Motor neuron (in vitro differentiated cells): ENCODE measurements around the gene MED9. TPM values are rescaled to one million over a fixed set of nuclear protein-coding genes. Genes with fewer than 3 reads are reported as not detected.

Experiments
- ATAC-seq, 8 experiments: fragments of 200-7000 bp; cut with Tn5 transposase; replicated peaks in 6 of 8; 2 replicates each; pipeline ENCODE4 v1.8.0; 2021; ENCODE audit warnings: mild to moderate bottlenecking in 8 of 8, moderate library complexity in 8 of 8
- H3K27ac ChIP-seq, 2 donors: fragments of 250-450 bp; sonication (Bioruptor Pico); 2 replicates each; pipeline ENCODE4 v1.9.0; 2021; ENCODE audit warnings: antibody characterized with exemption in 2 of 2, mild to moderate bottlenecking in 2 of 2, moderate library complexity in 1 of 2
- H3K4me1 ChIP-seq, 2 donors: fragments of 250-450 bp; sonication (Bioruptor Pico); replicated peaks in 1 of 2; 2 replicates each; pipeline ENCODE4 v1.6.1; 2021; ENCODE audit warnings: antibody characterized with exemption in 2 of 2, mild to moderate bottlenecking in 2 of 2, moderate library complexity in 1 of 2
- H3K4me3 ChIP-seq, 5 donors: fragments of 250-450 bp; sonication (Bioruptor Pico); 2 replicates each; pipeline ENCODE4 v1.9.0; 2021; ENCODE audit warnings: antibody characterized with exemption in 5 of 5, mild to moderate bottlenecking in 5 of 5, moderate library complexity in 4 of 5
- WGBS, 10 experiments: fragments of 450-650 bp; shearing (Covaris generic); methylation state at CpG; one replicate each; pipeline ENCODE4 v1.0.0; 2022; 5-methylcytosine and 5-hydroxymethylcytosine counted together
- in situ Hi-C, 9 experiments: fragments of 400-800 bp; cut with MboI; loops; one replicate each; pipeline ENCODE4 v1.15.0; 2021; ENCODE audit warnings: low sequenced_read_pairs in 9 of 9, low pct_unique_long_range_greater_than_20kb in 2 of 9; ENCODE audit not compliant: unreplicated experiment in 9 of 9
- total RNA-seq, 8 experiments: library from RNA; unstranded; fragments of 300-600 nt; gene quantifications; 2 replicates each; pipeline versions ENCODE4 v1.2.3 to v1.2.4, GENCODE V29; 2022

The MED9 gene
- total RNA-seq, 8 experiments from 2014 or later, result 6.5 to 23.0 (median 17.1) TPM

- WGBS, 10 experiments, result 67% methylated on average over 3 of the region's 5 CpGs; no CpG with 5 or more reads in 9 of the 10 experiments
- no peak for ATAC-seq
- peaks cover 9 to 11% of the 10 kb centered on the region in 2 donors for H3K4me1 ChIP-seq
- no peak overlapping the region for H3K27ac ChIP-seq
- no peak overlapping the region for H3K4me3 ChIP-seq
- in situ Hi-C loops, result no loop called here
These were observed 64.8 kb downstream of the MED9 start for GRCh38 chr17:17541640-17542001.

Other genes with a start within 250 kb of the MED9 start
- 10 to 100 TPM in 7 of 8 experiments, 1 to 10 TPM in 1; 9.7 to 47.0 (median 27.0) TPM for gene FLCN, start 239.8 kb upstream of the MED9 start, total RNA-seq
- gene COPS3, start 195.8 kb upstream of the MED9 start, total RNA-seq, result 100 to 1,000 TPM in 4 of 8 experiments, 10 to 100 TPM in 4; 64.9 to 135 (median 97.6) TPM
- 10 to 100 TPM in 2 of 8 experiments, 1 to 10 TPM in 6; 2.8 to 11.7 (median 9.1) TPM for gene NT5M, start 173.6 kb upstream of the MED9 start, total RNA-seq
- 10 to 100 TPM in 2 of 8 experiments, 1 to 10 TPM in 5, under 1 TPM in 1; 0.46 to 37.1 (median 6.7) TPM for gene RASD1, start 19.4 kb downstream of the MED9 start, total RNA-seq
- gene PEMT, start 114.7 kb downstream of the MED9 start, total RNA-seq, result 10 to 100 TPM; 21.1 to 59.0 (median 32.9) TPM
- 10 to 100 TPM in 7 of 8 experiments, 1 to 10 TPM in 1; 5.4 to 32.0 (median 20.4) TPM for gene RAI1, start 204.5 kb downstream of the MED9 start, total RNA-seq